Breast epithelium (tissue), 3 donors: ENCODE results near the gene PHACTR4.

ENCODE experiments used
- CTCF ChIP-seq, 3 donors: fragments of 450-650 bp; IDR thresholded peaks; one replicate each; pipeline ENCODE4 v1.5.1; 2016 to 2017; ENCODE audit warnings: antibody characterized with exemption in 3 of 3, mild to moderate bottlenecking in 3 of 3, moderate library complexity in 3 of 3
- POLR2A ChIP-seq: fragments of 450-650 bp; IDR thresholded peaks from one replicate; pipeline ENCODE4 v1.6.1; 2016; ENCODE audit warnings: antibody characterized with exemption, mild to moderate bottlenecking, moderate library complexity
- POLR2AphosphoS5 ChIP-seq, 3 donors: sonication (generic); formaldehyde crosslinking; IDR thresholded peaks; one replicate each; pipeline ENCODE4 v1.6.1; 2017; ENCODE audit warnings: antibody characterized with exemption in 3 of 3

- TF ChIP-seq CTCF (IDR thresholded peaks at IDR 0.05) (no peak), POLR2A (no peak), POLR2AphosphoS5 (IDR thresholded peaks at IDR 0.05) (no peak)
These were observed 59.5 kb downstream of the PHACTR4 start for GRCh38 chr1:28428990-28429520.
